GM23338 (cell line): ENCODE data around the gene DDX54. TPM values are rescaled to one million over a fixed set of nuclear protein-coding genes. Genes with fewer than 3 reads are reported as not detected.

Experiments
- ATAC-seq: fragments of 200-7000 bp; cut with Tn5 transposase; 3 replicates; pipeline ENCODE4 v1.9.1; 2020
- DNase-seq: peaks from one replicate; pipeline ENCODE4 v3.0.0-alpha.2; 2015; ENCODE audit warnings: low spot score
- H2AFZ ChIP-seq: fragments of 200-600 bp; sonication (generic); 2 replicates; pipeline ENCODE4 v1.8.0; 2016; ENCODE audit warnings: antibody characterized with exemption, mild to moderate bottlenecking, moderate library complexity
- H3F3A ChIP-seq: fragments of 200-600 bp; sonication (generic); replicated peaks from 2 replicates; pipeline ENCODE4 v1.8.0; 2017; ENCODE audit warnings: antibody characterized with exemption, mixed run types, low read depth
- H3K27ac ChIP-seq: fragments of 200-600 bp; sonication (generic); 2 replicates; pipeline ENCODE4 v1.6.1; 2016; ENCODE audit warnings: low read depth
- H3K27me3 ChIP-seq: fragments of 200-600 bp; sonication (generic); 2 replicates; pipeline ENCODE4 v1.8.0; 2016; ENCODE audit warnings: mild to moderate bottlenecking, mixed run types, moderate library complexity; ENCODE audit not compliant: insufficient read depth
- H3K36me3 ChIP-seq: fragments of 200-600 bp; sonication (generic); 2 replicates; pipeline ENCODE4 v1.8.0; 2016; ENCODE audit warnings: mild to moderate bottlenecking; ENCODE audit not compliant: insufficient read depth
- H3K4me1 ChIP-seq: fragments of 200-600 bp; sonication (generic); 2 replicates; pipeline ENCODE4 v1.8.0; 2016; ENCODE audit warnings: mild to moderate bottlenecking, moderate library complexity; ENCODE audit not compliant: insufficient read depth
- H3K4me2 ChIP-seq: fragments of 200-600 bp; sonication (generic); 2 replicates; pipeline ENCODE4 v1.7.1; 2017; ENCODE audit warnings: mixed run types
- H3K4me3 ChIP-seq: fragments of 200-600 bp; sonication (generic); 2 replicates; pipeline ENCODE4 v1.6.1; 2016; ENCODE audit warnings: mixed run types
- H3K79me2 ChIP-seq: fragments of 200-600 bp; sonication (generic); replicated peaks from 2 replicates; pipeline ENCODE4 v1.8.0; 2017; ENCODE audit warnings: mild to moderate bottlenecking; ENCODE audit not compliant: insufficient read depth
- H3K9me2 ChIP-seq: fragments of 200-600 bp; sonication (generic); 2 replicates; pipeline ENCODE4 v1.8.0; 2017; ENCODE audit not compliant: insufficient read depth
- H4K20me1 ChIP-seq: fragments of 200-600 bp; sonication (generic); replicated peaks from 2 replicates; pipeline ENCODE4 v1.8.0; 2017; ENCODE audit warnings: mild to moderate bottlenecking; ENCODE audit not compliant: insufficient read depth
- H3K27ac Mint-ChIP-seq: 2 replicates; pipeline ENCODE4 v1.8.0; 2020; ENCODE audit warnings: inconsistent platforms, mild to moderate bottlenecking, moderate library complexity, mixed read lengths
- H3K27me3 Mint-ChIP-seq: 3 replicates; pipeline ENCODE4 v1.8.0; 2022; ENCODE audit warnings: low read depth, mild to moderate bottlenecking, moderate library complexity, mixed read lengths, inconsistent platforms; ENCODE audit not compliant: insufficient read depth, poor library complexity
- H3K36me3 Mint-ChIP-seq: 3 replicates; pipeline ENCODE4 v1.8.0; 2021; ENCODE audit warnings: low read depth, mild to moderate bottlenecking, inconsistent platforms, moderate library complexity, mixed read lengths
- H3K4me1 Mint-ChIP-seq: 3 replicates; pipeline ENCODE4 v1.8.0; 2020; ENCODE audit warnings: mild to moderate bottlenecking, inconsistent platforms, mixed read lengths
- H3K4me3 Mint-ChIP-seq: 3 replicates; pipeline ENCODE4 v1.8.0; 2021; ENCODE audit warnings: moderate library complexity, mild to moderate bottlenecking, inconsistent platforms, mixed read lengths
- H3K9me3 Mint-ChIP-seq: 3 replicates; pipeline ENCODE4 v1.8.0; 2020; ENCODE audit warnings: moderate library complexity, mild to moderate bottlenecking, inconsistent platforms, mixed read lengths
- CREB1 ChIP-seq: fragments of 250-450 bp; sonication (Bioruptor Pico); IDR thresholded peaks from 2 replicates; pipeline ENCODE4 v1.5.0; 2020; ENCODE audit warnings: low read depth, mild to moderate bottlenecking, moderate library complexity
- CTCF ChIP-seq, 2 experiments: fragments of 200-600 bp in 1 of 2; sonication (generic) in 1 of 2; conservative IDR thresholded peaks; 2 replicates each; pipeline versions ENCODE4 v1.5.1 to v1.6.1; 2016 to 2017; ENCODE audit warnings: antibody characterized with exemption in 2 of 2, low read depth in 2 of 2, mild to moderate bottlenecking in 2 of 2, moderate library complexity in 1 of 2
- ETS1 ChIP-seq: IDR thresholded peaks from 2 replicates; pipeline ENCODE4 v1.6.1; 2016; ENCODE audit warnings: antibody characterized with exemption
- EZH2 ChIP-seq: fragments of 200-600 bp; sonication (generic); IDR thresholded peaks from one replicate; pipeline ENCODE4 v1.8.0; 2017; ENCODE audit warnings: antibody characterized with exemption, mild to moderate bottlenecking, low read depth; ENCODE audit not compliant: unreplicated experiment
- EZH2phosphoT487 ChIP-seq: fragments of 200-600 bp; sonication (generic); IDR thresholded peaks from one replicate; pipeline ENCODE4 v1.8.1; 2018; ENCODE audit warnings: antibody characterized with exemption; ENCODE audit not compliant: unreplicated experiment
- JUNB ChIP-seq: IDR thresholded peaks from one replicate; pipeline ENCODE4 v1.6.1; 2016; ENCODE audit warnings: antibody characterized with exemption; ENCODE audit not compliant: unreplicated experiment
- NANOG ChIP-seq: IDR thresholded peaks from 2 replicates; pipeline ENCODE4 v1.6.1; 2016; ENCODE audit warnings: antibody characterized with exemption, borderline replicate concordance
- POLR2AphosphoS5 ChIP-seq: IDR thresholded peaks from 2 replicates; pipeline ENCODE4 v1.6.1; 2016; ENCODE audit warnings: antibody characterized with exemption, low read depth
- REST ChIP-seq: IDR thresholded peaks from one replicate; pipeline ENCODE4 v1.6.1; 2018; ENCODE audit warnings: antibody characterized with exemption; ENCODE audit not compliant: unreplicated experiment
- STAT1 ChIP-seq: IDR thresholded peaks from one replicate; pipeline ENCODE4 v1.6.1; 2016; ENCODE audit warnings: antibody characterized with exemption; ENCODE audit not compliant: unreplicated experiment
- ZNF114 ChIP-seq: fragments of 250-450 bp; sonication (Bioruptor Pico); IDR thresholded peaks from 2 replicates; pipeline ENCODE4 v1.5.0; 2020; ENCODE audit warnings: mild to moderate bottlenecking, moderate library complexity
- ZNF331 ChIP-seq: fragments of 250-450 bp; sonication (Bioruptor Pico); IDR thresholded peaks from 2 replicates; pipeline ENCODE4 v1.5.0; 2020; ENCODE audit warnings: low read depth, mild to moderate bottlenecking, moderate library complexity
- ZNF462 ChIP-seq: fragments of 250-450 bp; sonication (Bioruptor Pico); IDR thresholded peaks from 2 replicates; pipeline ENCODE4 v1.5.0; 2020; ENCODE audit warnings: mild to moderate bottlenecking, moderate library complexity
- polyA plus RNA-seq: library from polyadenylated mRNA; unstranded; fragments of >200 nt; fragmentation: Nextera tagmentation; extraction: Ambion mirVana; gene quantifications from 2 replicates; pipeline ENCODE4 v1.2.1, GENCODE V29; 2016
- total RNA-seq: library from RNA; depleted of rRNA; stranded (reverse); fragments of >200 nt; shearing (Covaris generic); gene quantifications from 2 replicates; pipeline ENCODE4 v1.2.3, GENCODE V29; 2014

Gene DDX54
- total and polyA plus RNA-seq, 2 experiments from 2014 or later: 84.1 to 89.4 TPM

- DNase-seq (no peak), ATAC-seq (no peak)
- Mint-ChIP-seq H3K4me3 (no peak overlapping the region), H3K36me3 (peaks cover 2% of the 10 kb centered on the region; the same call in 1 of the 3 replicates), H3K9me3 (no peaks in the 10 kb centered on the region; the same call in 2 of the 3 replicates), H3K27me3 (peaks cover 7% of the 10 kb centered on the region), H3K4me1 (peaks cover 6% of the 10 kb centered on the region; the same call in 2 of the 3 replicates), H3K27ac (no peak overlapping the region)
- Histone ChIP-seq H2AFZ (no peak overlapping the region), H3K4me2 (no peak overlapping the region), H3K79me2 (no peaks in the 10 kb centered on the region), H3K4me1 (no peaks in the 10 kb centered on the region), H3F3A (no peaks in the 10 kb centered on the region), H4K20me1 (no peaks in the 10 kb centered on the region), H3K27ac (no peak overlapping the region), H3K36me3 (no peaks in the 10 kb centered on the region), H3K9me2 (no peaks in the 10 kb centered on the region), H3K27me3 (no peaks in the 10 kb centered on the region), H3K4me3 (no peak overlapping the region)
- TF ChIP-seq JUNB: no peak
- no peak for TF ChIP-seq EZH2phosphoT487
- no peak for TF ChIP-seq ETS1
- TF ChIP-seq CREB1 (CRISPR knock-in tag): no peak
- TF ChIP-seq ZNF331: no peak
- no peak for TF ChIP-seq REST
- no peak for TF ChIP-seq NANOG
- no peak for TF ChIP-seq ZNF462
- TF ChIP-seq POLR2AphosphoS5: no peak
- no peak for TF ChIP-seq ZNF114
- no peak for TF ChIP-seq EZH2
- no peak for TF ChIP-seq STAT1
- no peak for TF ChIP-seq CTCF (conservative IDR thresholded peaks at IDR 0.05; ENCODE audit: low read depth in 2 of 2)
These were observed 74.0 kb downstream of the DDX54 start for GRCh38 chr12:113111247-113111646.
